Activated CD4-positive, alpha-beta T cell treated with anti-CD3 and anti-CD28 coated beads for 36 hours (primary cell): ENCODE measurements around the gene SMOC2. TPM values are rescaled to one million over a fixed set of nuclear protein-coding genes. Genes with fewer than 3 reads are reported as not detected.

ENCODE experiments used
- ATAC-seq: fragments of 200-7000 bp; cut with Tn5 transposase; one replicate; pipeline ENCODE4 v1.10.0; 2021; ENCODE audit warnings: mild to moderate bottlenecking, moderate library complexity
- CTCF ChIA-PET: fragments of 350-600 bp; sonication (Branson Sonifier 250); formaldehyde crosslinking; loops from one replicate; lab custom pipeline; 2021; ENCODE audit warnings: antibody characterized with exemption; lab: Charles Lee
- POLR2A ChIA-PET: fragments of 350-600 bp; sonication (Branson Sonifier 250); formaldehyde crosslinking; loops from one replicate; lab custom pipeline; 2021; ENCODE audit warnings: antibody characterized with exemption, inconsistent platforms; lab: Charles Lee
- DNase-seq: peaks from one replicate; pipeline ENCODE4 v3.0.0-alpha.2; 2020
- H3K27ac Mint-ChIP-seq: one replicate; pipeline ENCODE4 v1.8.0; 2021; ENCODE audit warnings: mixed read lengths
- H3K27me3 Mint-ChIP-seq: one replicate; pipeline ENCODE4 v1.8.0; 2021; ENCODE audit warnings: mixed read lengths
- H3K36me3 Mint-ChIP-seq: one replicate; pipeline ENCODE4 v1.8.0; 2021; ENCODE audit warnings: low read depth, mixed read lengths
- H3K4me1 Mint-ChIP-seq: one replicate; pipeline ENCODE4 v1.8.0; 2021; ENCODE audit warnings: mixed read lengths
- H3K4me3 Mint-ChIP-seq: one replicate; pipeline ENCODE4 v1.8.0; 2021; ENCODE audit warnings: mild to moderate bottlenecking, moderate library complexity, mixed read lengths
- H3K9me3 Mint-ChIP-seq: one replicate; pipeline ENCODE4 v1.8.0; 2021; ENCODE audit warnings: low read depth, mixed read lengths
- intact Hi-C, 2 experiments: fragments of 100-400 bp; cut with DNase I in 1 of 2; cut with micrococcal nuclease in 1 of 2; formaldehyde crosslinking; loops; one replicate each; pipeline versions ENCODE4 v1.14.2 to v1.15.1; 2022 to 2024; cut with DNase I, micrococcal nuclease
- total RNA-seq, 2 experiments: library from RNA; stranded (reverse); gene quantifications; one replicate each; pipeline ENCODE4 v1.2.3, GENCODE V29; 2021

Gene SMOC2
- total RNA-seq, 2 experiments from 2014 or later = not detected

- Mint-ChIP-seq H3K4me3 (no peak overlapping the region), H3K27me3 (peaks cover 15% of the 10 kb centered on the region), H3K9me3 (peaks cover 2% of the 10 kb centered on the region), H3K27ac (no peak overlapping the region), H3K4me1 (no peaks in the 10 kb centered on the region), H3K36me3 (no peaks in the 10 kb centered on the region)
- no peak for ATAC-seq
- intact Hi-C loops = no loop called here
- no peak for DNase-seq
- ChIA-PET POLR2A (no interaction called here), CTCF (no interaction called here)
These were observed 32.2 kb downstream of the SMOC2 start for GRCh38 chr6:168473197-168473596.

GRCh38 chr6:168475188-168476013 is 34.4 kb downstream of the SMOC2 start:
- no peaks in the 10 kb centered on the region for H3K36me3 Mint-ChIP-seq
- no peaks in the 10 kb centered on the region for H3K4me1 Mint-ChIP-seq
- ATAC-seq (no peak), DNase-seq (no peak)
- peaks cover 22% of the 10 kb centered on the region for H3K27me3 Mint-ChIP-seq
- H3K9me3 Mint-ChIP-seq = peaks cover 10% of the 10 kb centered on the region
- ChIA-PET CTCF (no interaction called here), POLR2A (no interaction called here)
- H3K4me3 Mint-ChIP-seq = no peak overlapping the region
- H3K27ac Mint-ChIP-seq = no peak overlapping the region
- intact Hi-C loops = no loop called here

- H3K27me3 Mint-ChIP-seq = peaks cover 22% of the 10 kb centered on the region
- H3K9me3 Mint-ChIP-seq = peaks cover 13% of the 10 kb centered on the region
- ATAC-seq = no peak
- no peak overlapping the region for H3K4me3 Mint-ChIP-seq
- ChIA-PET POLR2A (no interaction called here), CTCF (no interaction called here)
- no peak overlapping the region for H3K27ac Mint-ChIP-seq
- intact Hi-C loops = no loop called here
- no peaks in the 10 kb centered on the region for H3K4me1 Mint-ChIP-seq
- no peaks in the 10 kb centered on the region for H3K36me3 Mint-ChIP-seq
- DNase-seq = no peak
These were observed 38.4 kb downstream of the SMOC2 start for GRCh38 chr6:168479421-168479820.

- POLR2A ChIA-PET = no interaction called here
- H3K9me3 Mint-ChIP-seq = peaks cover 13% of the 10 kb centered on the region
- H3K27me3 Mint-ChIP-seq = peaks cover 15% of the 10 kb centered on the region
- DNase-seq (no peak), ATAC-seq (no peak)
- no peak overlapping the region for H3K27ac Mint-ChIP-seq
- H3K36me3 Mint-ChIP-seq = no peaks in the 10 kb centered on the region
- intact Hi-C loops = no loop called here
- CTCF ChIA-PET = no interaction called here
- no peaks in the 10 kb centered on the region for H3K4me1 Mint-ChIP-seq
- H3K4me3 Mint-ChIP-seq = no peak overlapping the region
These were observed 39.5 kb downstream of the SMOC2 start for GRCh38 chr6:168480481-168480880.

GRCh38 chr6:168485818-168486217 is 44.8 kb downstream of the SMOC2 start:
- ChIA-PET CTCF (no interaction called here), POLR2A (no interaction called here)
- Mint-ChIP-seq H3K36me3 (no peaks in the 10 kb centered on the region), H3K4me1 (no peaks in the 10 kb centered on the region), H3K9me3 (no peaks in the 10 kb centered on the region), H3K4me3 (no peak overlapping the region), H3K27me3 (peaks cover 7% of the 10 kb centered on the region), H3K27ac (no peak overlapping the region)
- no peak for DNase-seq
- intact Hi-C loops = no loop called here
- ATAC-seq = no peak

- H3K27me3 Mint-ChIP-seq = peaks cover 5% of the 10 kb centered on the region
- no peaks in the 10 kb centered on the region for H3K36me3 Mint-ChIP-seq
- ATAC-seq = no peak
- no peak overlapping the region for H3K4me3 Mint-ChIP-seq
- intact Hi-C loops = no loop called here
- ChIA-PET POLR2A (no interaction called here), CTCF (no interaction called here)
- no peak for DNase-seq
- no peaks in the 10 kb centered on the region for H3K4me1 Mint-ChIP-seq
- no peak overlapping the region for H3K27ac Mint-ChIP-seq
- H3K9me3 Mint-ChIP-seq = no peaks in the 10 kb centered on the region
These were observed 49.8 kb downstream of the SMOC2 start for GRCh38 chr6:168490757-168491156.

GRCh38 chr6:168493976-168494375 is 53.0 kb downstream of the SMOC2 start:
- Mint-ChIP-seq H3K27ac (no peak overlapping the region), H3K36me3 (no peaks in the 10 kb centered on the region), H3K4me3 (no peak overlapping the region), H3K9me3 (no peaks in the 10 kb centered on the region), H3K27me3 (no peaks in the 10 kb centered on the region), H3K4me1 (no peaks in the 10 kb centered on the region)
- no peak for ATAC-seq
- ChIA-PET POLR2A (no interaction called here), CTCF (no interaction called here)
- intact Hi-C loops = no loop called here
- no peak for DNase-seq

GRCh38 chr6:168494726-168495125 is 53.7 kb downstream of the SMOC2 start:
- no peak overlapping the region for H3K4me3 Mint-ChIP-seq
- DNase-seq = no peak
- H3K4me1 Mint-ChIP-seq = no peaks in the 10 kb centered on the region
- no peaks in the 10 kb centered on the region for H3K9me3 Mint-ChIP-seq
- no peaks in the 10 kb centered on the region for H3K27me3 Mint-ChIP-seq
- H3K27ac Mint-ChIP-seq = no peak overlapping the region
- no peak for ATAC-seq
- intact Hi-C loops = no loop called here
- ChIA-PET CTCF (no interaction called here), POLR2A (no interaction called here)
- no peaks in the 10 kb centered on the region for H3K36me3 Mint-ChIP-seq

- POLR2A ChIA-PET = no interaction called here
These were observed 54.1 kb downstream of the SMOC2 start for GRCh38 chr6:168495133-168495532.

GRCh38 chr6:168495636-168496035 is 54.7 kb downstream of the SMOC2 start:
- CTCF ChIA-PET = no interaction called here
- Mint-ChIP-seq H3K9me3 (no peaks in the 10 kb centered on the region), H3K27me3 (no peaks in the 10 kb centered on the region), H3K4me1 (no peaks in the 10 kb centered on the region), H3K27ac (no peak overlapping the region), H3K4me3 (no peak overlapping the region), H3K36me3 (no peaks in the 10 kb centered on the region)
- POLR2A ChIA-PET = no interaction called here
- DNase-seq (no peak), ATAC-seq (no peak)
- intact Hi-C loops = no loop called here

More at GRCh38 chr6:168495133-168495532, 54.1 kb downstream of the SMOC2 start:
- H3K27ac Mint-ChIP-seq = no peak overlapping the region
- no peaks in the 10 kb centered on the region for H3K27me3 Mint-ChIP-seq
- CTCF ChIA-PET = no interaction called here
- no peak for ATAC-seq
- DNase-seq = no peak
- no peak overlapping the region for H3K4me3 Mint-ChIP-seq
- H3K9me3 Mint-ChIP-seq = no peaks in the 10 kb centered on the region
- H3K4me1 Mint-ChIP-seq = no peaks in the 10 kb centered on the region
- H3K36me3 Mint-ChIP-seq = no peaks in the 10 kb centered on the region
- intact Hi-C loops = no loop called here

- ATAC-seq = no peak
- Mint-ChIP-seq H3K36me3 (no peaks in the 10 kb centered on the region), H3K27me3 (no peaks in the 10 kb centered on the region), H3K27ac (no peak overlapping the region), H3K4me1 (no peaks in the 10 kb centered on the region), H3K4me3 (no peak overlapping the region), H3K9me3 (no peaks in the 10 kb centered on the region)
- intact Hi-C loops = no loop called here
- ChIA-PET CTCF (no interaction called here), POLR2A (no interaction called here)
- DNase-seq = no peak
These were observed 55.4 kb downstream of the SMOC2 start for GRCh38 chr6:168496139-168496996.

- ChIA-PET POLR2A (no interaction called here), CTCF (no interaction called here)
- Mint-ChIP-seq H3K27ac (no peak overlapping the region), H3K36me3 (no peaks in the 10 kb centered on the region), H3K4me3 (no peak overlapping the region), H3K27me3 (no peaks in the 10 kb centered on the region), H3K9me3 (no peaks in the 10 kb centered on the region), H3K4me1 (no peaks in the 10 kb centered on the region)
- no peak for ATAC-seq
- intact Hi-C loops = no loop called here
- no peak for DNase-seq
These were observed 56.0 kb downstream of the SMOC2 start for GRCh38 chr6:168496997-168497331.
